ENCODE results near the gene GOT1.

DNA sequence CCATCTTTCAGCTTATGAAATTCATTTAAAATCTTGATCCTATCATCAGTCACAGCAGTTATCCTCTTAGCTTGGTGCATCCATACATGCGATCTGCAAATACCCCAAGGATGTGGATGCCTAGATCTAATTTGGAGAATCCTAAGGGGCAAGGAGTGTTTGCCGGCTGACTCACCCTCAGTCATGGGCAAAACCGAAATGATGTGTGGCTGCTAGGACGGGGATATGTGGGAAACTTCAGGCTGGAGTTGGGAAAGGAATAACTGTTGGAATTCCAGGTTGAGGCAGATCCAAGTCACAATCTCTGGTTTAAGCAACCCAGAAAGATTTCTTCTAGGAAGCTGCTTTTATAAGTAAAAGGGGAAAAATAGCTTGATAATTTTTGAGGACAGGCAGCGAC lies 19.7 kb upstream of the GOT1 start:
- TF ChIP-seq, protein P1, sequence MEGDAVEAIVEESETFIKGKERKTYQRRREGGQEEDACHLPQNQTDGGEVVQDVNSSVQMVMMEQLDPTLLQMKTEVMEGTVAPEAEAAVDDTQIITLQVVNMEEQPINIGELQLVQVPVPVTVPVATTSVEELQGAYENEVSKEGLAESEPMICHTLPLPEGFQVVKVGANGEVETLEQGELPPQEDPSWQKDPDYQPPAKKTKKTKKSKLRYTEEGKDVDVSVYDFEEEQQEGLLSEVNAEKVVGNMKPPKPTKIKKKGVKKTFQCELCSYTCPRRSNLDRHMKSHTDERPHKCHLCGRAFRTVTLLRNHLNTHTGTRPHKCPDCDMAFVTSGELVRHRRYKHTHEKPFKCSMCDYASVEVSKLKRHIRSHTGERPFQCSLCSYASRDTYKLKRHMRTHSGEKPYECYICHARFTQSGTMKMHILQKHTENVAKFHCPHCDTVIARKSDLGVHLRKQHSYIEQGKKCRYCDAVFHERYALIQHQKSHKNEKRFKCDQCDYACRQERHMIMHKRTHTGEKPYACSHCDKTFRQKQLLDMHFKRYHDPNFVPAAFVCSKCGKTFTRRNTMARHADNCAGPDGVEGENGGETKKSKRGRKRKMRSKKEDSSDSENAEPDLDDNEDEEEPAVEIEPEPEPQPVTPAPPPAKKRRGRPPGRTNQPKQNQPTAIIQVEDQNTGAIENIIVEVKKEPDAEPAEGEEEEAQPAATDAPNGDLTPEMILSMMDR (conservative IDR thresholded peaks at IDR 0.05; ENCODE audit: low read depth in 2 of 2): no peak
- TF ChIP-seq EZH2 (IDR thresholded peaks at IDR 0.05; ENCODE audit: low read depth, unreplicated experiment): no peak
- no peak for TF ChIP-seq ZNF114 (CRISPR knock-in tag; IDR thresholded peaks at IDR 0.05)
- TF ChIP-seq POLR2AphosphoS5 (IDR thresholded peaks at IDR 0.05; ENCODE audit: low read depth): no peak
- TF ChIP-seq, protein P2, sequence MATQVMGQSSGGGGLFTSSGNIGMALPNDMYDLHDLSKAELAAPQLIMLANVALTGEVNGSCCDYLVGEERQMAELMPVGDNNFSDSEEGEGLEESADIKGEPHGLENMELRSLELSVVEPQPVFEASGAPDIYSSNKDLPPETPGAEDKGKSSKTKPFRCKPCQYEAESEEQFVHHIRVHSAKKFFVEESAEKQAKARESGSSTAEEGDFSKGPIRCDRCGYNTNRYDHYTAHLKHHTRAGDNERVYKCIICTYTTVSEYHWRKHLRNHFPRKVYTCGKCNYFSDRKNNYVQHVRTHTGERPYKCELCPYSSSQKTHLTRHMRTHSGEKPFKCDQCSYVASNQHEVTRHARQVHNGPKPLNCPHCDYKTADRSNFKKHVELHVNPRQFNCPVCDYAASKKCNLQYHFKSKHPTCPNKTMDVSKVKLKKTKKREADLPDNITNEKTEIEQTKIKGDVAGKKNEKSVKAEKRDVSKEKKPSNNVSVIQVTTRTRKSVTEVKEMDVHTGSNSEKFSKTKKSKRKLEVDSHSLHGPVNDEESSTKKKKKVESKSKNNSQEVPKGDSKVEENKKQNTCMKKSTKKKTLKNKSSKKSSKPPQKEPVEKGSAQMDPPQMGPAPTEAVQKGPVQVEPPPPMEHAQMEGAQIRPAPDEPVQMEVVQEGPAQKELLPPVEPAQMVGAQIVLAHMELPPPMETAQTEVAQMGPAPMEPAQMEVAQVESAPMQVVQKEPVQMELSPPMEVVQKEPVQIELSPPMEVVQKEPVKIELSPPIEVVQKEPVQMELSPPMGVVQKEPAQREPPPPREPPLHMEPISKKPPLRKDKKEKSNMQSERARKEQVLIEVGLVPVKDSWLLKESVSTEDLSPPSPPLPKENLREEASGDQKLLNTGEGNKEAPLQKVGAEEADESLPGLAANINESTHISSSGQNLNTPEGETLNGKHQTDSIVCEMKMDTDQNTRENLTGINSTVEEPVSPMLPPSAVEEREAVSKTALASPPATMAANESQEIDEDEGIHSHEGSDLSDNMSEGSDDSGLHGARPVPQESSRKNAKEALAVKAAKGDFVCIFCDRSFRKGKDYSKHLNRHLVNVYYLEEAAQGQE (IDR thresholded peaks at IDR 0.05; ENCODE audit: unreplicated experiment): no peak
- TF ChIP-seq CREB1 (CRISPR knock-in tag; IDR thresholded peaks at IDR 0.05; ENCODE audit: low read depth): no peak
